ENCODE results near the gene ZNF579.

ZNF579 gene

DNA sequence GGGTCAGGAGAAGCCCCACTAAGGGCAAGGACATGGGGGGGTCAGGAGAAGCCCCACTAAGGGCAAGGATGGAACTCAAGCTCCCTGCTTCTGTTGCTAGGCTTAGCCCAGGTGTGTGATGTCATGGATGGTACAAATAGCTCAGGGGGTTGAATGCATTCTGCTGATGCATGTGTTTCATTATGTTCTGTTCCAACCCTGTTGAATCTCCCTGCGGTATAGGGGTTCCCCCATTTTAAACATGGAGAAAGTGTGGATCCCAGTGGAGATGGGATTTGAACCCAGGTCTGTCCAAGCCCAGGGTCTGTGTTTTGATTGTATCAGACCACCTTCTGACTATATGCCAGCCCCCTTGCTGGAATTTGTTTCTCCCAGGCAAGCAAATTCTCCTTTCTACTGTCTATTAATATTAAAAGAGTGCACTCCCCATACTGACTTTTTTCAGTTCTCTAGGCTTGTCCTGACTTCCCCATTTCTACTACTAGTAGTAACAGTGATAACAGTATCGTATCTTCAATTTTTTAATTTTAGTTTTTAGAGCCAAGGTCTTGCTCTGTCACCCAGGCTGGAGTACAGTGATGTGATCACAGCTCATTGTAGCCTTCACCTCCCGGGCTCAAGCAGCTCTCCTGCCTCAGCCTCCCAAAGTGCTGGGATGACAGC lies 31.5 kb upstream of the ZNF579 start:
- no peak for DNase-seq (ENCODE audit: low spot score)

DNA sequence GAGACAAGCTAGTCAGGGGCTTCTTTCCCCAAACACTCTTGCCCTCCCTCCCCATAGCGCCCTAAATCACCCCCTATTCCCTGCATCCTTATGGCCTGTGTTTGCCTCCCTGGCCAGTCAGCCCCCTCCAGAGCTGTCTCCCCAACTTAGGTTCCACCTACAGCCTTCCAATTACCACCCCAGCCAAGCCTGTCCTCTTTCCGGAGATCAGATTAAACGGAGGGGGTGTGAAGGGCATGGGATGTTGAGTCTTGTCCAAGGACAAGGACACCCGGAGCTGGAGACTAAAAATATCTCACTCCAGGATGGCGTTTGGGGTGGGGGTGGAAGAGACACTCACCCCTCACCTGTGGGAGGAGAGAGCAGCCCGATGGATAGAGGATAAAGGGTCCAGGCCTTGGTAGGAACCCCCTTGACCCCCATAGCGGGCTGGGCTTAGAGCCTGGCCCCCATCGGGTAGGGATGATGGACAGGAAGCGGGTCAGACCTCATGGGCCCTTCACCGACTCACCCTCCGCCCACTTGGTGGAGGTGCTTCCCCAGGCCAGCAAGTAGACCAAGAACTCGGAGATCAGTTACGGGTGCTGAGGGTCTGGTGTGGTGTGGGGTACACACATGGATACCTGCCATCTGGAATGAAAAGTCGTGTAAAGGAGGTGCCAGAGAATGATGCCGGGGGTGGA lies 30.8 kb upstream of the ZNF579 start:
- no peak for DNase-seq (ENCODE audit: low spot score)

DNA sequence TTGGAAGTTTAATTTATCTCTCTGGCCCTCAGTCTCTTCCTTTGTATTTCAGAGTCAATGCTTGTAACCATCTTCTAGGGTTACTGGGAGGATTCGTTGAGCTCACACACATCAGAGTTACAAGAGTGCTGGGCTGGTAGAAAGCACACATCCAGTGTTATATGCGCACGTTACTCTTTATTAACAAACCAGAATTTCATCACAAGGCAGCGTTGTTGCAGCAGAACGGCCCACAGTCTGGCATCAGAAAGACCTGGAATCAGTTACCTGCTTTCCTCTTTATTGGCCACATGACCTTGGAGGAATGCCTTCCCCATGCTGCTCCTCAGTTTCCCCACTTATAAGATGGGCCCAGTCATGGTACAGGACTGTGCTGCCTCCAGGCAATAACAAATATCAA lies 28.7 kb upstream of the ZNF579 start:
- no peak for DNase-seq (ENCODE audit: low spot score)

DNA sequence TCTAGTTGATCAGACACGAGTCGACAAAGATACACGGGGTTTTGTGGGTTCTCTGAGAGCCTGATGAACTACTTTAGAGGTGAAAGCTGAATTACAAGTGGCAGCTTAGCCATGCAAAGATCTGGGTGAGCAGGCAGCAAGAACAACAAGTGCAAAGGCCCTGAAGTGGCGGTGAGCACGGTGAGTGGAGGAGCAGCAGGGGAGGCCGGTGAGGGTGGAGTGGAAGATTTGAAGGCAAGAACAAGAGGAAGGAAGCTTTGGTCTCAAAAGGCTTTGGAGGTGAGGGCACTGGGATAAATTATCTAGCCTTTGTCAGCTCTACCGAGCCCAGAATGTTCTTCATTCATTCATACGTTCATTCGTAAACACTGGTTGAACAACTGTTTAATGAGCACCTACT lies 26.2 kb upstream of the ZNF579 start:
- no peak for DNase-seq (ENCODE audit: low spot score)

DNA sequence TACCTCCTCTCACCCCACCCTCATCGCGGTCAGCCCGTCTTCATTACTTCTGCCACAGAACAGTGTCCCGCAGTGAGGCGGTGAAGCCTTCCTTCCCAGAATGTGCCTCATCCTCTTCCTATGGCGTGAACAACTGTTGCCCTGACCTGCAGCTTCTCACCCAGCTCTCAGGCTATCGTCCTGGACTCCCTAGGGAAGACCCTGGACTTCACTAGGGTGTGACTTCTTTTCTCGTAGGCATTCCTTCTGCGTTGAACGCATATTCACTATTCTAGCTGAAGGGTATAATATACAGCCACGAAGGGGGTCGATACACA lies 25.8 kb upstream of the ZNF579 start:
- DNase-seq (ENCODE audit: low spot score), result no peak

DNA sequence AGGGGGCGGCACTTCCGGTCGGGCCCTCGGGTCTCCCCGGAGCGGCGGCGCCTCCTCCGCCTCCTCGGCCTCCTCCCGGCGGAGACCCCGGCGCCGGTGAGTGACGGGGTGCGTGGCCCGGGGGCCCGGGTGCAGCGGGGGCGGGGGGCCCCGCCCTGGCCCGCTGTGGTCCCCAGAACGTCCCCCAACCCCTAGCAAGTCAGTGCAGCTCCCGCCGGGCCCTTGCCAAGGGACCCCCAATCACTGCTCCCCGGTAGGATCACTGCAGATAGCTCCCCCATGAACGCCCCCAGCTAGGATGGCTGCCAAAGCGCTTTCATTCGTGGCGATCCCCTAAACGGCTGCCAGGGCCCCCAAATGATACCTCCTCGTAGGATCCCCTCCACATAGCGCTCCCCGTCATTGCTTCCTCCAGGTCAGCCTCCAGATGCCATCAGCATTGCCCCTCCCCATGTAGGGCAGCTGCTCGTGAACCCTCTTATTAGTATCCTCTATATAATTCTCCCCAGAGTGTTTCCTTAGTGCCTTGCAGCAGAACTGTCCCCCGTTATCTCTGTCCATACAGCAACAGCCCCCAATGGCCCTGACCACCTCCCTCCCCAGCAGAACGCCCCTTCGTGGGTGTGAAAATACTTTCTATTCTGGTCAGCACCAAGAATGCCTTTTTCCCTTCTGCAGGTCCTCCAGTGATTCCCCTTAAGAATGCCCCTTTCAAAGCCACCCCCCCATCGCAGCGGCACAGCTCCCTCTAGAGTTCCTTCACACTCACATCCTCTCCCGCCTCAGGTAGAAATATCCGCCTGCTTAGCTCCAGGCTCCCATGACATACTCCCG lies 25.2 kb upstream of the ZNF579 start, which contains the start of gene ZNF865:
Gene ZNF865, plus strand, starts transcription at position 11 of the 834 bp plus-strand sequence. CDS start 7,972 bp downstream, outside the sequence.
- peak; percentile 88 for DNase-seq (ENCODE audit: low spot score)

DNA sequence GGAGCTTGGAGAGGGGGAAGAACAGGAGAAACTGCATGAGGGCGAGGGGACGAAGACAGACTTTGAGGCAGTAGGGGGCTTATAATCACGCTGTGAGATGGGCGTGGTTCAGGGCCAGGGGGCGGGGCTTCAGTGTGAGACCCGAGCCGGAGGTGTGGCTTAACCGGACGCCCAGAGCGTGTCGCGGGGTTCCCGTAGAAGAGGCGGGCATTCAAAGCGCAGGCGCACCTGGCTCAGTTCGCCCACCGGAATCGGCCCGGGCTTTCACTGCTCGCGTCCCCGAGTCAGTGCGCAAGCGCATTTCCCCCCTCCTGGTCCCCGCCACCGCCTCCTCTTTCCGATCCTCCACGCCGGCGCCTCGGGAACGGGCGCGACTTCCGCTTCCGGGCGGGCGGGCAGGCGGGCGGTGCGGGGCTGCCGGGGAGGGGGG lies 24.6 kb upstream of the ZNF579 start:
- peak; percentile 98 for DNase-seq (ENCODE audit: low spot score)

DNA sequence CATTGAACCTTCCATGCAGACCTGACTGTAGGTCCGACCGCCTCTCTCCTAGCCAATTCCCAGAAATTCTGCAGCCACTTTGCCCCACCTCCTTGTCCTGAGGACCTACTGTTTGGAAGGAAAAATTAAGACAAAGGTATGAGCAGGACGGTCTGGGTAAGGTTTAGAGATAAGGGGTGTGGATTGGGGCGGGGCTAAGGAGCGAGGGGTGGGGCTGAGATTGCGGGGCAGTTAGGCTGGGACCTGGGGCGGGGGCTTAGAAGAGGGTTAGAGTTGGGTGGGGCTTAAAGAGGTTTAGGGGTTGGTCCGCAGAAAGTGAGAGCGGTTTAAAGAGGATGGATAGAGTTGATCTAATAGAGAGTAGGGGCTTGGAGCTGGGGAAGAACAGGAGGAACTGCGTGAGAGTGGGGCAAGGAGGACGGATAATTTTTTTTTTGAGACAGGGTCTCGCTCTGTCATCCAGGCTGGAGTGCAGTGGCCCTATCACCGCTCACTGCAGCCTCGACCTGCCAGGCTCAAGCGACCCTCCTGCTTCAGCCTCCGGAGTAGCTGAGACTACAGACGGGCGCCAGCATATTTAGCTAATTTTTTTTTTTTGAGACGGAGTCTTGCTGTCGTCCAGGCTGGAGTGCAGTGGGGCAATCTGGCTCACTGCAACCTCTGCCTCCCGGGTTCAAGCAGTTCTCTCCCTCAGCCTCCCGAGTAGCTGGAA lies 23.1 kb upstream of the ZNF579 start:
- no peak for DNase-seq (ENCODE audit: low spot score)

DNA sequence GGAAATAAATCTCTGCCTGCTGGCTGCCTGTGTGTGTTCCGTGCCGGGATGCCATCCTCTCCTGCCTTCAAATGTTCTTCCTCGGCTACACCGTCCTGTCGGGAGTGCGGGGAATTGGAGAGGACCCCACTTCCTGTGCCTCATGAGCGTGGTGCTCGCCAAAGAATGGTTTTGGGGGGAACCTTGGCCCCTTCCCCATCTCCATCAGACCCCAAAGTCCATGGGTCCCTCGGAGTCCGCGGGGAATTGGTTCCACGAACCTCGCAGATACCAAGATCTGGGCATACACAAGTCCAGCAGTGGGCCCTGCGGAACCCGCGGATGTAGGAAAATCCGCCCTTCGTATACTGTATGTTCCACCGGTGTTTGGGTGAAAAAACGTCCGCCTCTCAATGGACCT lies 22.5 kb upstream of the ZNF579 start:
- DNase-seq (ENCODE audit: low spot score), result no peak

DNA sequence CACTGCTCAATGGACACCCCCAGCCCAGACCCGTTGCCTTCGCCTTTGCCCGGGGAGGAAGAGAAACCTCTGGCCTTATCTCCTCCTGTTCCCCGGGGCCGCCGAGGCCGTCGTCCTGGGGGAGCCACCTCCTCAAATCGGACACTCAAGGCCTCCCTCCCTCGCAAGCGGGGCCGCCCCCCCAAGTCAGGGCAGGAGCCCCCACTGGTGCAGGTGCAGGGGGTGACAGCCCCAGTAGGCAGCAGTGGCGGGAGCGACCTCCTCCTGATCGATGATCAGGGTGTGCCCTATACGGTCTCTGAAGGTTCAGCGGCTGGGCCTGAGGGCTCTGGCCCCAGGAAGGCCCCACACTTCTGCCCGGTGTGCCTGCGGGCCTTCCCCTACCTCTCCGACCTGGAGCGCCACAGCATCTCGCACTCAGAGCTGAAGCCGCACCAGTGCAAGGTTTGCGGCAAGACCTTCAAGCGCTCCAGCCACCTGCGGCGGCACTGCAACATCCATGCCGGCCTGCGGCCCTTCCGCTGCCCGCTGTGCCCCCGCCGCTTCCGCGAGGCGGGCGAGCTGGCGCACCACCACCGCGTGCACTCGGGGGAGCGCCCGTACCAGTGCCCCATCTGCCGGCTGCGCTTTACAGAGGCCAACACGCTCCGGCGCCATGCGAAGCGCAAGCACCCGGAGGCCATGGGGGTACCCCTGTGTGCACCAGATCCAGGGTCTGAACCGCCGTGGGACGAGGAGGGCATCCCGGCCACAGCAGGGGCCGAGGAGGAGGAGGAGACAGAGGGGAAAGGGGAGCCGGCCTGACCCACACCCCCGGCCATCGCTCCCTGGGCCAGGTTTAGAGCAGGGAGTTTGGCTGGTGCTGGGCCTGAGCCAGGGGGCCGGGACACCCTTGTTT lies 21.7 kb upstream of the ZNF579 start:
- no peak for DNase-seq (ENCODE audit: low spot score)

DNA sequence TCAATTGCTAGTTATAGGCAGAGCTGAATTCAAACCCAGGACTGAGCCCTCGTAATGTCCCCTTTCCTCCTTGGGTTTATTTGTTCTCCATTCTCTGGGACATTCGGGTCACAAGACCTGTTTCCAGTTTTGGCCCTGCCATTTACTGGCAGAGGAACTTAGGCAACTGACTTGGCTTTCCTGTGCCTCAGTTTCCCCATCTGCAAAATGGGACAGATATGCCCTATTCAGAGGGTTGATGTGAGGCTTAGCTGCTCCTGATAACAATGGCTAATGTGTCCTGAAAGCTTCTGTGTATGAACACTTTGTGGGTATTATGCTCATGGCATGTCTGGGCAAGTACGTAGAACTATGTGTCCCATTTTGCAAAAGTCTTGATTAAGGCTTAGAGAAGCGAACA lies 20.4 kb upstream of the ZNF579 start:
- no peak for DNase-seq (ENCODE audit: low spot score)

DNA sequence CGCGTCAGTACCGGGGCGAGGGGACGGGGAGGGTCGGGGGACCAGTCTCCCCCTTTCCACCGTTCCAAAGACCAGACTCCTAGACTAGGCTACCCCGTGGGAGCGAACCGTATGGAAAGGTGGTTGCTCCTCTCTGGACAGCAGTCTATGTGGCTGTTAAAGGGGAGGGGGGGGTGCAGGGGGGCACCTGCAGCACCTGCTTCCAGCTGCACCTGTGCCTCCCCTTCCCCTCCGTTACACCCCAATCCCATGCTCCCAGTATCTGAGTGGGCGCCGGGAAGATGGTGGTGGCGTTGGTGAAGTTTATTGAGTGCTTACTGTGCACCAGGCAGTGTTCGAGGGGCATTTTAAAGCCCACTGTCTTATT lies 20.0 kb upstream of the ZNF579 start:
- DNase-seq (ENCODE audit: low spot score), result no peak

DNA sequence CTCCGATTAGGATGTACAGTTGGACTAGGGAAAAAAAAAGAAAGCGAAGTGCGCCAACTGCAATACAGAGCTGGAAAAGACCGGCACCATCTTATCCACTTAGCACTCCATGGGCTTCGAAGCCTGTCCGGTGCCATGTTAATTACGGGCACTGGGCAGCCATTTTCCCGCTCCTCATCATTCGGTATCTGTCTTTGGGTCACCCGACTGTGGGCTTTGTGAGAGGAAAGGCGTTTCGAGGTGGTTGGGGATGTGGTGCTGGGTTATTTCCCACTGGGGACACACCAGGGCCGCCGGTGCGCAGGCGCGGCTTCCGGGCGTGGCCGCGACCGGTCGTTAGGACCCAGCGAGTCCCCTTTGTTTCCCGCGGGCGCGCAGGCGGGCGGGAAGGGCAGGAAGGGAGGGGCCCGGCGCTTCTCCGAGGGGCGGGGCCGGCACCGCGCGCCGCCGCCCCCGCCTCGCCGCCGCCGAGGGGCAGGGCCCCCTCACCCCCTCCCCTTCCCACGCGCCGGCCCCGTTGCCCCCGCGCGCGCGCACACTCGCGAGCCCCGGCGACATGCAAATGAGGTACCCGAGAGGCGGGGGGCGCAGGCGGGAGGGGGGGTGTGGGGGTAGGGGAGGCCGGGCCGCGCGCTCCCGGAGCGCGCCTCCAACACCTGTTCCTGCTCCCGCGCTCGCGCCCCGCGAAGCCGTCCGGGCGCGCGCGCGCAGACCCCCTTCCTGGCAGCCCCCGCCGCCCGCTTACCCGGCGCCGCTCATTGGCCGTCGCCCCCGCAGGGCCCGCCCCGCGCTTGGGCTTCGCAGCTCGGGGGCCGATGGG lies 19.4 kb upstream of the ZNF579 start, which contains the start of gene ZNF524:
Gene ZNF524, plus strand, starts transcription at position 447 of the 820 bp plus-strand sequence. CDS start 1,825 bp downstream, outside the sequence.
- DNase-seq (ENCODE audit: low spot score), result peak; percentile 93

DNA sequence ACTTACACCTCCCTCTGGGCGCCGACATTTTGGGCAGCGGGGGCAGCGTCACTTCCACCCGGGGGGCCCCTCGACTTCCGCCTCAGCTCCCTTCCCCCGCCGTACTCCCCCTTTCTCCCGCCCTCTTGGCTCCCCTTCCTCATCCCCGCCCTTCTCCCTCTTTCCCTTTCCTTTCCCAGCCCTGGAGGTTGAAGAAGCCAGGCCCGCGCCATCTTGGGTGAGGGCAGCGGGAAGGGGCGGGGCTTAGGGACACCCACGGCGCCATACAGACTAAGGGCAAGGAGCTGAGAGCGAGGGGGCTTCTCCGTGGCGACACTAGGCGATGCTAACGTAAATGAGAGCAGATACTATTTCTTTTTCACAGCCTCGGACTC lies 18.8 kb upstream of the ZNF579 start, which contains the start of gene FIZ1:
Gene FIZ1, minus strand, starts transcription at position 50 of the 374 bp plus-strand sequence. CDS start 1,652 bp downstream, outside the sequence.
- peak; percentile 95 for DNase-seq (ENCODE audit: low spot score)

DNA sequence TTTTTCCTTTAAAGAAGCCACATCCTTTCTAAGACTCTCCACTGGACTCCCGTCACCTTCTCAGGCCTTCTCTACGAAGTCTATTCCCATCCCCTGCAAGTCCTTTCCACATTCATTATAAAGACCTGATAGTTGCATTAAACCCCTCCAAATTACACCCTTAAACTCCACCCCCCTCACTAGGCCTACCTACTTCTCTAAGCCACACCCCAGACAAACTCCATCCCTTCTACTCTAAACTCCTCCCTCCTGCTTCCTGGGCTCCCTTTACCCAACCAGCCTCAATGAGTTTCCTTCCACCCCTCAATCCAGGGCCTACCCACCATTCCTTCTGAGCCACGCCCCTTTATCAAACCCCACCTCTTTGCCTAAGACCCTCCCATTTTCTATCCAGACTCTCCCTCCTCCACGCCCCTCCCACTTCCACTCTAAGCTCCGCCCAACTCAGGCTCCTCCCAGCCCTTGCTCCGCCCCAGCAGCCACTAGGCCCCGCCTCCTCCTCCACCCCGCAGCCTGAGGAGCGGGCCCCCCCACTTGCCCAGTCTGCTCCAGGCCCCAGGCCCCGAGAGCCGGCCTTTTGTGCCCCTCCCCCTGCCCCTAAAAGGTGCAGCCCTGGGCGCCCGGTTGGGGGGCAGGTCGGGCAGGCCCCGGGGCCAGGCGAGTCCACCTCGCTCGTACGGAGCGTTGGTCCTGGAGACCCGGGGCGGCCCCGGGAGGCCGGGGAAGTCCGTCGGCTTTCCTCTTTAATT lies 18.2 kb upstream of the ZNF579 start:
- peak; percentile 94 for DNase-seq (ENCODE audit: low spot score)

DNA sequence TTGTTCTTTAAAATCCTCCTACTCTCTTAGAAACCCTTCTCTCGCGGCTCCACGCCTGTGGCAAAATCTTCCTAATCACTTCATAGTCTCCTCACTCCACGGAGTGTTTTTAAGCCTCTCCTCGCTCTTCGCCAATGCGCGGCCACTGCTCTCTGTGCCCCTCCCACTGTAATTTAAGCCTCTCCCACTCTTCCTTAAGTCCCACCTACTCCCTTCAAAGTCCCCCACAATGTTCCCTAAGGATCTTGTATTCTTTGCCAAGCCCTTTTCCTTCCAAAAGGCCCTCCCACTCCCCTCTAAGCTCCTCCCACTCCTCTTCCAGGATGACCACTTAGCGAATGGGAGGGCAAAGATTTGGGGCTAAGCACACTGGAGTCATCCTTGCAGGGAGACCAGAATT lies 17.4 kb upstream of the ZNF579 start:
- DNase-seq (ENCODE audit: low spot score), result no peak

DNA sequence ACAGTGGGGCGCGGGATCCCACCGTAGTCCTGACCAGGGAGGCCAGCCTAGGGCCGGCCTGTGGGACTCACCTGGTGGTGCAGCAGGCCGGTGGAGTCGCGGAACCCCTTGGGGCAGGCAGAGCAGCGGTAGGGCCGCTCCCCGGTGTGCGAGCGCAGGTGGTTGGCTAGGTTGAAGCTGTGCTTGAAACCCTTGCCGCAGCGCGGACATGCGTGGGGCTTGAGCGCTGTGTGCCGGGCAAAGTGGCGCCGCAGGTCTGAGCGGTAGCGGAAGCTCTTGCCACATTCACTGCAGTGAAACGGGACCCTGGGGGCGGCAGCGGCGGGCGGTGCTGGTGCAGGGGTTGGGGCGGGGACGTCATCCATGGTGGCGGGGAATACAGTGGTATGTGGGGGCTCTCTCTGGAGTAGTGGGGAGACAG lies 16.9 kb upstream of the ZNF579 start:
- DNase-seq (ENCODE audit: low spot score), result no peak

DNA sequence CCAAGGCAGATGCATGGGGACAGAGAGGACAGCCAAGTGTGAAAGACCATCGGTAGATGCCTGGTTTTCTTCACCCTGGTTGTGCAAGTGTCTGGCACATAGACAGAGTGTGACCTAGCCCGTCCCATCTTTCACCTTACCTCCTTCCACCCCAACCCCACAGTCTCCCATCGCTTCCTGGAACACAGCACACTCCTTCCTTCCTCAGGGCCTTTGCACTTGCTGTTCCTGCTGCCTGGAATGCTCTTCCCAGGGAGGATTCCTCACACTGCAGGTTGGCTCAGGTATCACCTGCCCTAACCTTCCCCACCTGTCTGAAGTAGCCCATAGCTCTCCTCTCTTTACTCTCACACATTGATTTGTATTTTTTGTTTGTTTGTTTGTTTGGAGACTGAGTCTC lies 15.7 kb upstream of the ZNF579 start:
- no peak for DNase-seq (ENCODE audit: low spot score)

DNA sequence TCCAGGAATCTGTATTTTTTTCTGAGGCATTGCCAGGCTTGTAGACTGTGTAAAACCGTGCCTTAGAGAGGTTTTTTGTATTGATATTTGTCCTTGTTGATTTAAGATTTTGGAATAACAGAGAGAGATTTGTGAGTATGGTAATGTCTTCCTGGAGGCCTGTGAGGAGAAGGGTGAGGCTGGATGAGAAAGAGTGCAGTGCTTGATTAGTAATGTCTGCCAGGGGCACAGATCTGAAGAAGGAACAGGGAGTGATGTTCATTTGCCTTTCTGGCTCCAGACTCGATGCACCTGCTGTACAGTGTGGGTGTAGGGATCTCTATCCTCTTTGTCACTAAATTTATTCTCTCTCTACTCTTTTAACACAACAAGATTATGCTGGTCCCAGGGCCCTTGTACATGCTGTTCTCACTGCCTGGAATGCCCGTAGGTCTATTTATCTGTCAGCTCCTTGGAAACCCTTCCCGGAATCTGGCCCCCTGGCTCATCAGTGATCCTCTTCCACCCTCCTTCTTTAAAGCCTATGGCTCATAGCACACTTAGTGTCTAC lies 14.4 kb upstream of the ZNF579 start:
- no peak for DNase-seq (ENCODE audit: low spot score)
